Activated naive CD4-positive, alpha-beta T cell treated with anti-CD3 and anti-CD28 coated beads, Interleukin-2, amount 50 U/mL, for 72 hours (primary cell): ENCODE data around the gene SUN5. TPM values are rescaled to one million over a fixed set of nuclear protein-coding genes. Genes with fewer than 3 reads are reported as not detected.

Experiments
- ATAC-seq, 2 donors: fragments of 150-1000 bp; cut with Tn5 transposase; 2 replicates each; pipeline ENCODE4 v1.10.0; 2021; ENCODE audit warnings: mild to moderate bottlenecking in 2 of 2, moderate library complexity in 2 of 2
- DNase-seq, 2 donors: peaks; one replicate each; pipeline ENCODE4 v3.0.0; 2021 to 2022; ENCODE audit warnings: low spot score in 2 of 2
- H3K27ac Mint-ChIP-seq, 2 donors: one replicate each; pipeline ENCODE4 v1.8.0; 2022; ENCODE audit warnings: mild to moderate bottlenecking in 2 of 2, mixed read lengths in 2 of 2
- H3K36me3 Mint-ChIP-seq, 2 donors: one replicate each; pipeline ENCODE4 v1.8.0; 2022; ENCODE audit warnings: mixed read lengths in 2 of 2
- H3K9me3 Mint-ChIP-seq, 2 donors: one replicate each; pipeline ENCODE4 v1.8.0; 2022; ENCODE audit warnings: mixed read lengths in 2 of 2
- total RNA-seq, 2 donors: library from RNA; stranded (reverse); gene quantifications; one replicate each; pipeline ENCODE4 v1.2.3, GENCODE V29; 2022

The SUN5 gene
- total RNA-seq, 2 donors from 2014 or later = not detected

- Mint-ChIP-seq H3K36me3 (no peaks in the 10 kb centered on the region), H3K9me3 (peaks cover 4 to 5% of the 10 kb centered on the region in 2 donors), H3K27ac (no peak overlapping the region)
- DNase-seq (no peak), ATAC-seq (no peak)
These were observed 26.3 kb upstream of the SUN5 start for GRCh38 chr20:33030569-33030968.

GRCh38 chr20:33030076-33030475 is 25.8 kb upstream of the SUN5 start:
- ATAC-seq = no peak
- DNase-seq = no peak
- no peak overlapping the region for H3K27ac Mint-ChIP-seq
- H3K9me3 Mint-ChIP-seq = peaks cover 4 to 5% of the 10 kb centered on the region in 2 donors
- no peaks in the 10 kb centered on the region for H3K36me3 Mint-ChIP-seq

GRCh38 chr20:33028875-33029274 is 24.6 kb upstream of the SUN5 start:
- no peak for ATAC-seq
- no peak overlapping the region for H3K27ac Mint-ChIP-seq
- no peak for DNase-seq
- peaks cover 4 to 5% of the 10 kb centered on the region in 2 donors for H3K9me3 Mint-ChIP-seq
- no peaks in the 10 kb centered on the region for H3K36me3 Mint-ChIP-seq

GRCh38 chr20:33027769-33028751 is 23.8 kb upstream of the SUN5 start:
- DNase-seq = no peak
- ATAC-seq = no peak
- Mint-ChIP-seq H3K9me3 (peaks cover under 1% of the 10 kb centered on the region in 2 donors), H3K27ac (no peak overlapping the region), H3K36me3 (no peaks in the 10 kb centered on the region)

- H3K27ac Mint-ChIP-seq = no peak overlapping the region
- ATAC-seq = no peak
- no peaks in the 10 kb centered on the region for H3K36me3 Mint-ChIP-seq
- DNase-seq = no peak
- no peaks in the 10 kb centered on the region for H3K9me3 Mint-ChIP-seq
These were observed 22.8 kb upstream of the SUN5 start for GRCh38 chr20:33026779-33027759.

GRCh38 chr20:33026072-33026778 is 22.0 kb upstream of the SUN5 start:
- Mint-ChIP-seq H3K27ac (no peak overlapping the region), H3K9me3 (no peaks in the 10 kb centered on the region), H3K36me3 (no peaks in the 10 kb centered on the region)
- ATAC-seq = no peak
- no peak for DNase-seq

- ATAC-seq (no peak), DNase-seq (no peak)
- no peak overlapping the region for H3K27ac Mint-ChIP-seq
- H3K36me3 Mint-ChIP-seq = no peaks in the 10 kb centered on the region
- H3K9me3 Mint-ChIP-seq = no peaks in the 10 kb centered on the region
These were observed 21.2 kb upstream of the SUN5 start for GRCh38 chr20:33025318-33025876.

GRCh38 chr20:33024609-33025317 is 20.5 kb upstream of the SUN5 start:
- no peaks in the 10 kb centered on the region for H3K9me3 Mint-ChIP-seq
- no peak overlapping the region for H3K27ac Mint-ChIP-seq
- DNase-seq = no peak
- no peaks in the 10 kb centered on the region for H3K36me3 Mint-ChIP-seq
- ATAC-seq = no peak

GRCh38 chr20:33024243-33024560 is 20.0 kb upstream of the SUN5 start:
- ATAC-seq = no peak
- no peak for DNase-seq
- H3K9me3 Mint-ChIP-seq = no peaks in the 10 kb centered on the region

GRCh38 chr20:33023439-33024242 is 19.4 kb upstream of the SUN5 start:
- H3K36me3 Mint-ChIP-seq = no peaks in the 10 kb centered on the region
- H3K27ac Mint-ChIP-seq = no peak overlapping the region
- no peak for ATAC-seq
- DNase-seq = no peak
- H3K9me3 Mint-ChIP-seq = no peaks in the 10 kb centered on the region

More at GRCh38 chr20:33024243-33024560, 20.0 kb upstream of the SUN5 start:
- H3K27ac Mint-ChIP-seq = no peak overlapping the region
- H3K36me3 Mint-ChIP-seq = no peaks in the 10 kb centered on the region

- Mint-ChIP-seq H3K9me3 (no peaks in the 10 kb centered on the region), H3K27ac (no peak overlapping the region), H3K36me3 (no peaks in the 10 kb centered on the region)
- no peak for DNase-seq
- no peak for ATAC-seq
These were observed 18.6 kb upstream of the SUN5 start for GRCh38 chr20:33022694-33023438.

GRCh38 chr20:33022289-33022688 is 18.1 kb upstream of the SUN5 start:
- Mint-ChIP-seq H3K27ac (no peak overlapping the region), H3K36me3 (no peaks in the 10 kb centered on the region), H3K9me3 (no peaks in the 10 kb centered on the region)
- DNase-seq = no peak
- no peak for ATAC-seq

- Mint-ChIP-seq H3K27ac (no peak overlapping the region), H3K36me3 (no peaks in the 10 kb centered on the region), H3K9me3 (no peaks in the 10 kb centered on the region)
- no peak for ATAC-seq
- no peak for DNase-seq
These were observed 17.6 kb upstream of the SUN5 start for GRCh38 chr20:33021879-33022278.

GRCh38 chr20:33020278-33021161 is 16.3 kb upstream of the SUN5 start:
- no peak overlapping the region for H3K27ac Mint-ChIP-seq
- ATAC-seq (no peak), DNase-seq (no peak)
- no peaks in the 10 kb centered on the region for H3K36me3 Mint-ChIP-seq
- H3K9me3 Mint-ChIP-seq = no peaks in the 10 kb centered on the region
